Endothelial cell of hepatic sinusoid (primary cell): Measurements from ENCODE around the gene EDEM3.
"Not testable (repeated sequence)": the region's sequence is repeated elsewhere in the genome, so short reads cannot be mapped to it uniquely, and the experiment has no call there.

Experiments used
- in situ Hi-C: cut with HindIII; loops from 2 replicates; pipeline ENCODE4 v1.10.0; 2017; ENCODE audit warnings: low sequenced_read_pairs

EDEM3 gene

GRCh38 chr1:184770181-184770979 lies 15.7 kb upstream of the EDEM3 start:
- in situ Hi-C loops = no loop called here

GRCh38 chr1:184769241-184769640 lies 14.6 kb upstream of the EDEM3 start:
- in situ Hi-C loops = no loop called here

DNA sequence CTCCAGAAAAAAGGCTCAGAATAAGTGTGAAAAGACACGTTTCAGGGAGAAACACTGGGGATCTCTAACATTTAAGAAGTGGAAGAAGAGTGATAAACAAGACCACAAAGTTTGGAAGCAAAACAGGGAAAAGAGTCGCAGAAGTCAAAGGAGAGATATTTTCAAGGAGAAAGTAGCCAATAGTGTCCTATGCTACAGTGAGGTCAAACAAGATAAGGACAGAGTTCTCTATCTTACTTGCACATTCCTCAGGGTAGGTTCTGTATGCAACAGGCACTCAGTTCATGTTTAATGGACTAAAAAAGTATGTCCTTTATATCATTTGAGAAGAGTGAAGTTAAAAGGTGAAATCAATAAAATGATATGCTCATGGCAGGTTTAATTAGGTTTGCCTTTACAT lies 13.8 kb upstream of the EDEM3 start:
- in situ Hi-C loops = no loop called here

GRCh38 chr1:184767591-184767990 lies 12.9 kb upstream of the EDEM3 start:
- in situ Hi-C loops = no loop called here

GRCh38 chr1:184764483-184764882 lies 9.8 kb upstream of the EDEM3 start:
- in situ Hi-C loops = no loop called here

DNA sequence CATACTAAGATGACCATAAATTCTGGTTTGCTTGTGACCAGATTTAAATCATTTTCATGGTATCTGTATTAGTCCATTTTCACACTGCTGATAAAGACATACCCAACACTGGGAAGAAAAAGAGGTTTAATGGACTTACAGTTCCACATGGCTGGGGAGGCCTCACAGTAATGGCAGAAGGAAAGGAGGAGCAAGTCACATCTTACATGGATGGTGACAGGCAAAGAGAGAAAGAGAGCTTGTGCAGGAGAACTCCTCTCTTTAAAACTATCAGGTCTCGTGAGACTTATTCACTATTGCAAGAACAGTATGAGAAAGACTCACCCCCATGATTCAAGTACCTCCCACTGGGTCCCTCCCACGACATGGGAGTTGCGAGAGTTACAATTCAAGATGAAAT lies 8.9 kb upstream of the EDEM3 start:
- in situ Hi-C loops = not testable (repeated sequence)

- in situ Hi-C loops = no loop called here
Observed at GRCh38 chr1:184761969-184762485, 7.4 kb upstream of the EDEM3 start.

DNA sequence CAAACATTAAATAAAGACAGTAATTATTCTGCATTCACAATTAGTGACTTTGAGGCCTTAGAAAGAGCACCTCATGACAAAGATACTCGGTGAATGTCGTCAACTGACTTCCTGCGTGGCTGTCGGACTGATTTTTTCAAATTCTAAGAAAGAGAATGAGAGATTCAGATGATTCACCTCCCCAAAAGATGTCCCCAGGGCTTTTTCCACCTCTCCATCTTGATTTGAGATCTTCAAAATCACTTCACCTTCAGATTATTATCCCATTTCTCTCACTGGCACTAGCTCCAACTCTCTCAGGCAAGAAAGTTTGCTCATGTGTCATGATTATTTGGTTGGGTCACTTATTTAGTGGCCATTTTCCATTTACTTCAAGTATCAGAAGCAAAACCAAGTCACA lies 5.0 kb upstream of the EDEM3 start:
- in situ Hi-C loops = no loop called here

GRCh38 chr1:184759112-184759511 lies 4.5 kb upstream of the EDEM3 start:
- in situ Hi-C loops = no loop called here

- in situ Hi-C loops = no loop called here
Observed at GRCh38 chr1:184757891-184758290, 3.2 kb upstream of the EDEM3 start.

DNA sequence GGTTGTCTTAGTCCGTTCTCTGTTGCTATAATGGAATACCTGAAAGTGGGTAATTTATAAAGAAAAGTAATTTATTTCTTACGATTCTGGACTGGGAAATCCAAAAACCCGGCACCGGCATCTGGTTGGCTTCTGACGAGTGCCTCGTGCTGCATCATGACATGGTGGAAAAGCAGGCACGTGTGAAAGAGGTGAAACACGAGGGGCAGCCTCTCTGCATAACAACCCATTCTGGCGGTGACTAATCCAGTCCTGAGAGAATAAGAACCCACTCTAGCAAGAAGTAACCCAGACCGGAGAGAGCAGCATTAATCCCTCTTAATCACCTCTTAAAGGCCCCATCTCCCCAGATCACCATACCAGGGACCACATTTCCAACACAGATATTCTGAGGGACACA lies 2.7 kb upstream of the EDEM3 start:
- in situ Hi-C loops = no loop called here

DNA sequence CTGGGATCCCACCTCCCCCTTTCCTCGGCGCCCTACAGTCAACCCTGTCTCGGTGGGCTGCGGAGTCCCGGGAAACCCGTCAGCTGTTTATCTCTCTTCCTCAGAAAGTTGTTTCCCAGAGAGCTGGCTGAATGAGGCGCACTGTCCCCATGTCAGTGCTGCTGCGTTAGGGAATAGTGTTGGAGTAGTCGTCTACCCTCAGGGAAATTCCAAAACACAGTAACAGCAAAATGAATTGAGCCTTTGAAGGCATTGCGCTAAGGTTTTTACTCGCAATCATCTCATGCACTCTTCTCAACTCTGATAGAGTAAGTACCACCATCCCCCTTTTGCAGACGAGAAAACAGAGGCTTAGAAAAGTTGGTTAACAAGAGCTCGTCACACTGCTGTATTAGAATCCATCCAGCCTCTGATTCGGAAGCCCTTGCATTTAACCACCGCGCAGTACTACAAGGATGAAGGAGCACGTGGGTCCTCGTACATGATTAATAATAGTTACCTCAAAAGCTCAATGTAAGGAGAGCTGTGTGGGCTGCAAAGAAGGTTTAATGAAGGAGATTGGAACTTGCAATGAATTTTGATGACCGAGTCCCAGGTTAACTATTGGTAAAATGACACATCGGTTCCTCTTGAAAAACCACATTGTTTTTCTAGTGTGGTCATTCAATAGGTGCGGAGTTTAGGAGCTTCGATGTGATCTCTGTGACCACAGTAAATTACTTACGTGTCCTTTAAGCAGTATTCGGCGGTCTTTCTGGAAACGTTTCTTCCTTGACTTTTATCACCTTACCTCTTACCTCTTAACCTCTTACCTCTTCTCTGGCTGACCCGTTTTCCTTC lies 788 bp upstream of the EDEM3 start:
- in situ Hi-C loops = no loop called here

GRCh38 chr1:184753608-184754475 lies 816 bp downstream of the EDEM3 start:
- in situ Hi-C loops = no loop called here

GRCh38 chr1:184753117-184753516 lies 1.5 kb downstream of the EDEM3 start:
- in situ Hi-C loops = no loop called here

DNA sequence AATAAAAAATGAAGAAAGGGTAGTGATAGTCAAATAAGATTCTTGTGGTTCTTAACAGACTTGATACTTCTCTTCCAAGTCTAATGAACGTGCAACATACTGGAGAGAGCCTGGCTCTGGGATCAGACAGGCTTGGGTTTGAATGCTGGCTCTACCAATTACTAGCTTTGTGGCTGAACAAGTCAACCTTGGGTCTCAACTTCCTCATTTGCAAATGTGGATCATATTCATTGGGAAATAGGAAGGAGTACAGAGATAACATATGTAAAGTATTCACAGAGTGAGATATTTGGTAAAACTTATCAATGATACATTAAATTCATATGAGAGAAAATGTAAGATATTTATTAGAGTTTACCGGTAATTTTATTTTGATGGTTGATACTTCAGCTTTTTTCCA lies 2.0 kb downstream of the EDEM3 start:
- in situ Hi-C loops = no loop called here

DNA sequence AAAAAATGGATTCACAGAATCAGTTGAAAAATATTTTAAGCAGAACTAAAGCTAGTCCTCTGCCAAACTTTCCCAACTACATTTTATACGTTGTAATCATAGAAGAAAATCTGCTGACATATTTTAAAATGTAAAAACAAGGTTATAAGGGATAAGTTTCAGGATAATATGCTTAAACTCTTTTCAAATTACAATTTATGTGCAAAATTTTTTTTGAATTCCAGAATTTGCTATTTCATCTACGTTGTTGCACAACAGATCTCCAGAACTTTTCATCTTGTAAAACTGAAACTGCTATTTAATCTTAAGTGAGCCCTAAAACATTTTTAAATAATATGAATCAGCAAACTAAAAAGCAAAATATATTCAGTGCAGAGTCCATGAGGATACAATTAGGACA lies 5.9 kb downstream of the EDEM3 start:
- in situ Hi-C loops = no loop called here

GRCh38 chr1:184747089-184747955 lies 7.3 kb downstream of the EDEM3 start:
- in situ Hi-C loops = no loop called here

DNA sequence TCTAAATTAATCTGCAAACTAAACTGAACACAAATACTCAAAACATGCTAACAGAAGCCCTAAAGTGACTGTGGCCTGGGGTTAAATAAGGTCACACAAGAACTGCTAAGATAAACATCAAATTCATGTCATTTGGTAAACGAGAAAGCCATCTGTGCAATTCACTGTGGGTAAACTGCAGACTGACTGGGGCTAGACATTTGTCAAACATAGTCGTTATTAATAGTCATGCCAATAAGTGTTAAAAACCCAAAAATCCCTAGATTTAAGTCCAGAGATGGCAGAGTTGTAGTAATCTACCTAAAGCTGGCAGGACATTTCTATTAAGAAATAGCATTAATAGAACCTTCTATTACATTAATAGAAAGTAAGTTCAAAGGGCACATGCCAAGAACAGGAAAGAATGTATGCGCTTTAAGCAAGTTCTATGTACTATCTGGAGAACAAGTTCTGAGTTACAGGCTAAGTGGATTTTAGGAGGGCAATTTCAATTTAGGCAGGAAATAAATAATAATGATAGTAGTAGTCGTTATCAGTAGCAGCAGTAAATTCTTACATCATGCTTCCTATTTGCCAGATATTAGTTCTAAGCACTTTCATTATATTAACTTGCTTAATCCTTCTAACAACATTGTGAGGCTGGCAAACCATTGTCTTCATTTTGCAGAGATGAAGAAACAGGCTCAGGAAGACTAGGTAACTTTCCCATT lies 8.6 kb downstream of the EDEM3 start:
- in situ Hi-C loops = no loop called here

DNA sequence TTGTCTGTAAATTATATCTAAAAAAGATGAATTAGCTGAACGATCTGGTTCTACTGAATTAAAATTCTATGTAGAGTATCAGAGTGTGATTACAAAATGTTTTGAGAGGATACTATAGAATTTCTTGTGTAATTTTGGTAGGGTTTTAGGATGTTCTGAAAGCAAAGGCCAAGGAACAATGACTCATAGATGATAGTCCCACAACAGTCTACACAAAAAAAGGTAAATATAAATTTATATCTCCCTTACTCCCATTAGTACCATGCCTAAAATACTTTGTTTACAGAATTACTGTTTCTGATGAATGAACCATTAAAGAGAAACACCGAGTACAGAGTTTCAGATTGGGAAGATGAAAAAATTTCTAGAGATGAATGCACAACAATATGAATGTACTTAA lies 9.5 kb downstream of the EDEM3 start:
- in situ Hi-C loops = no loop called here
